IPS-15b (cell line): ENCODE results near the gene MEST.

Experiments
- H3K27me3 ChIP-seq: one replicate; pipeline ENCODE4 v1.6.1; 2013; ENCODE audit warnings: low read length; ENCODE audit not compliant: control insufficient read depth, insufficient read depth
- H3K36me3 ChIP-seq: one replicate; pipeline ENCODE4 v1.6.1; 2013; ENCODE audit warnings: low read length; ENCODE audit not compliant: control insufficient read depth, insufficient read depth
- H3K4me1 ChIP-seq: one replicate; pipeline ENCODE4 v1.6.1; 2013; ENCODE audit warnings: mild to moderate bottlenecking, low read length; ENCODE audit not compliant: control insufficient read depth, insufficient read depth
- H3K4me3 ChIP-seq: one replicate; pipeline ENCODE4 v1.5.1; 2013; ENCODE audit warnings: low read depth, low read length
- H3K9ac ChIP-seq: one replicate; pipeline ENCODE4 v1.6.1; 2013; ENCODE audit warnings: low read depth, mild to moderate bottlenecking, low read length
- H3K9me3 ChIP-seq: one replicate; pipeline ENCODE4 v1.6.1; 2013; ENCODE audit warnings: mild to moderate bottlenecking, low read length; ENCODE audit not compliant: control insufficient read depth, insufficient read depth

MEST gene

GRCh38 chr7:130486114-130486953 lies 5.6 kb upstream of the MEST start:
- no peaks in the 10 kb centered on the region for H3K9me3 ChIP-seq
- peak overlapping the region; percentile 73 for H3K9ac ChIP-seq
- H3K4me3 ChIP-seq = peak overlapping the region; percentile 86
- H3K36me3 ChIP-seq = no peaks in the 10 kb centered on the region
- peaks cover 11% of the 10 kb centered on the region for H3K27me3 ChIP-seq
- peaks cover 14% of the 10 kb centered on the region for H3K4me1 ChIP-seq

- H3K9me3 ChIP-seq = no peaks in the 10 kb centered on the region
- peaks cover 11% of the 10 kb centered on the region for H3K27me3 ChIP-seq
- H3K4me1 ChIP-seq = peaks cover 14% of the 10 kb centered on the region
- no peaks in the 10 kb centered on the region for H3K36me3 ChIP-seq
- H3K4me3 ChIP-seq = peak overlapping the region; percentile 86
- H3K9ac ChIP-seq = no peak overlapping the region
Observed at GRCh38 chr7:130486954-130487436, 4.9 kb upstream of the MEST start.

GRCh38 chr7:130488392-130489139 lies 3.3 kb upstream of the MEST start:
- no peaks in the 10 kb centered on the region for H3K9me3 ChIP-seq
- H3K4me3 ChIP-seq = no peak overlapping the region
- H3K27me3 ChIP-seq = peaks cover 23% of the 10 kb centered on the region
- no peaks in the 10 kb centered on the region for H3K36me3 ChIP-seq
- H3K9ac ChIP-seq = no peak overlapping the region
- peaks cover 14% of the 10 kb centered on the region for H3K4me1 ChIP-seq

DNA sequence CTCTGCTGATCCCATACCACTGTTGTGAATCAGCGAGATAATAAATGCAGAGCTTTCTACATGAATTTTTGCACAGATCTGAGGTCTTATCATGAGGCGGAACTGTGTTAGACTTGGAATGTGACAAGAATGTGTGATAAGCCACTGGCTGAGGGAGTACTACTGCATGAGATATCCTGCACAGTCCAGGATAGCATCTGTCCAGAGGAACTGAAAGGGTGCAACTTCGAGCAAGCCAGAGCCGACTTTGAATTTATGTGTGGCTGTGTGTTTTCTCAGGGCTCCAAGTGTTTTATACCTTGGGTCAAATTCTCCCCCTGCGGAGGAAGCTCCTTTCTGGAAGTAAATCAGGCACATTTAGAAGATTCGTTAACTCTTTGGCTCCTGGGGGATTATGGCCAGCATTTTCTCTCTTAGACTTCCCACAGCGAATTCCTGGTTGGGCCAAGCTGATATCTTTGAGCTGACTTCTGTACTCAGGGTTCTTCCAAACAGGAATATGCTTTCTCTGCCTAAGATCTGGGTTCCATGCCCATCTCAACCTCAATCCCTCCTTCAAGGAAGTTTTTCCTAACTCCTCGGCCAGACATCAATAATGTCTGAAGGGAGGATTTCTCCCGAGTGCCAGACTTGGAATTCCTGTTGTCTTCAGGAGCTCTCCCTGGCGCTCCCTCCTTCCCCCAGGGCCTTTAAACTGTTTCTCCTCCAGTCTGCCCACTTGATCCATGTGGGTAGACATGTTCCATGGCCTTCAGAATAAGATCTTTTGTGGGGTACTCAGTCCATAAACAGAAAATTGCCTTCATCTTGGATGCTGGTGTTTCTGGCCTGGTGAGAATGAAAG lies 2.5 kb upstream of the MEST start:
- Histone ChIP-seq H3K9ac (no peak overlapping the region), H3K4me1 (peaks cover 14% of the 10 kb centered on the region), H3K9me3 (no peaks in the 10 kb centered on the region), H3K4me3 (no peak overlapping the region), H3K27me3 (peaks cover 27% of the 10 kb centered on the region), H3K36me3 (no peaks in the 10 kb centered on the region)

DNA sequence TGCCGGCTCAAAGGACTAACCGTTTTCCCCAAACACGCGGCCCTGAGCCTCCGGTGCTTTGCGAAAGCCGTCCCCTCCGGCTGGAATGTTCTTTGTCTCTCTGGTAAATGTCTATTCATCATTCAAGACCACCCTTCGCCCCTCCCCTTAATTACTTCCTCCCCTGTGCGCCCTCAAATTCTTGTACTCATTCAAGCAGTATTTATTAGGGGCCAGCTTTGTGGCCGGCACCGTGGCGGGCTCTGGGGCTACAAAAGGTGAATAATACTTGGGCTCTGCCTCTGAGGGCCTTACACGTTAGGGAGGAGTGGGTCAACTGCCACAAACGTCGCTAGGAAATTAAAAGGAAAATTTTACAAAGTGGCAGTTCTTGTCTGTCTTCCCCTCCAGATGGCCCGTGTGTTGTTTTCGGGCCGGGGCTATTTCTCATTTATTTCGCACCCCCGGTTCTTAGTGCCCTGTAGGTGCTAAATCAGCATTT lies 1.5 kb upstream of the MEST start:
- H3K9ac ChIP-seq = no peak overlapping the region
- H3K4me3 ChIP-seq = peak overlapping the region; percentile 65
- H3K27me3 ChIP-seq = peaks cover 21% of the 10 kb centered on the region
- peaks cover 14% of the 10 kb centered on the region for H3K4me1 ChIP-seq
- H3K9me3 ChIP-seq = no peaks in the 10 kb centered on the region
- H3K36me3 ChIP-seq = no peaks in the 10 kb centered on the region

DNA sequence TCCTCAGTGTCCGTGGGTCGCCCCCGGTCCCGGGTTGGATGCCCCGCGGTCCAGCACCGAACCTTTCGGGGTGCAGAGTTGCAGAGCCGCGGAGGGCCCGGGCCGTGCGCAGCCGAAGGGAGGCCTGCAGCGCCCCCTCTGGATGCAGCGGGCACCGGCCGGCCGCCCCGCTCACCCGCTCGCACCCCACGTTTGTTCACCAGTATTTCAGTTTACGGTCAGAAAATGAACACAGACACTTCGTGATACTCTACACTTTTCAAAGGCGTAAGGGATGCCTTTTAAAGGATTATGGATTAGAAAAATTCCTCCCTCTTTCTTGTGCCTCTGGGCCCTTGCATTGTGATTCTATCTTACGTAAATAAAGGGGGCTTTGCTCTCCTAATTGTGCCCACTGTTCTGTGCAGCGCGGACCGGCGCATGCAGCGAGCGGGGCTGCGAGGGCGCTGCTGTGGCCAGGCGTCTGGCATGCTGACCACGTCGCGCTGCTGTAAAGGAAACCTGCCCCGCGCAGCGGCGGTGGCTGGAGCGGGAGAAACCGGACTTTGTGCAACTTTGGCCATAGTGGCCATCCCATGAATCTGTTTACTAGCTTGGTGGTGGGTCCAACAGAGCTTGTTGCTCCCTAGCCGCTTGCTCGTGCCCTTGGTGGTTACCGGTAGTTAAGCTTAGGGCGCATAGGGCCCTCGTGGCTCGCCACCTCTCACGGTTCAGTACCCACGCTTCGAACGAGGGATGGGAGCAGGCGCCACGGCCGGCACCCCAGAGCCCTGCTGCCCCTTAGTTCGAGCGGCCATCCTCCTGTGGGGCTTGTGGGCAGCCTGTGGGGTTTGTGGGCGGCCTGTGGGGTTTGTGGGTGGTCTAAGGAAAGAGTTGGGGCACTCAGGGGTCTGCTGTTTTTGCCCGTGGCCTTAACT lies 739 bp upstream of the MEST start:
- Histone ChIP-seq H3K9ac (no peak overlapping the region), H3K27me3 (peaks cover 17% of the 10 kb centered on the region), H3K9me3 (no peaks in the 10 kb centered on the region), H3K4me1 (peaks cover 14% of the 10 kb centered on the region), H3K36me3 (no peaks in the 10 kb centered on the region), H3K4me3 (peak overlapping the region; percentile 65)

- H3K36me3 ChIP-seq = no peaks in the 10 kb centered on the region
- H3K4me1 ChIP-seq = peaks cover 11% of the 10 kb centered on the region
- peak overlapping the region; percentile 65 for H3K4me3 ChIP-seq
- H3K9ac ChIP-seq = no peak overlapping the region
- H3K9me3 ChIP-seq = no peaks in the 10 kb centered on the region
- H3K27me3 ChIP-seq = peaks cover 17% of the 10 kb centered on the region
Observed at GRCh38 chr7:130492523-130493274, 814 bp downstream of the MEST start.

DNA sequence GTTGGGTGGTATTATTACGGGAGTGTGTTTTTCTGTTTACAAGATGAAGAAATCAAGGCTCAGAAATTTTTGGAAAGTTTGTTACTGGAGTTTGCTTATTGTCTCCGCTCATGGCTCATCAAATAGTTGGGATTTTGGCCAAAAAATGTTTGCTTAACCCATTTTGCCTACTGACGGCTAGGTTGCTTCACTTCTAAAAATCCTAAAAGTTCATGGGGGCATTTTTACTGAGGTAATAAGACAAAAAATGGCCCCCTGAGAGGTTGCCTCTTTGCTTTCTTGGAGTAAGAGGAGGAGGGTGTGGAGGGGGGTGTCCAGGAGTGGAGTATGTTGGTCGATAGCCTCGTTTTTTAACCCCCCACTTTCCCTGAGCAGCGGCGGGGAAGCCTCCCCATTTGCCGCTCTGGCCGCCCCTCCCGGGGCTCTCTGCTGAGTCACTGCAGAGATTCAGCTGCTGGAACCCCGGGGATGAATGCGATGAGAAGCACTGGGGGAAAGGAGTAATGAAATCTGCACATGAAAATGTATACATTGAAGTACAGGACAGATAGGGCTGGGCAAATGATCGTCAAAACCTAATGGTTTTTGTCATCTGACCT lies 1.5 kb downstream of the MEST start:
- no peaks in the 10 kb centered on the region for H3K9me3 ChIP-seq
- H3K36me3 ChIP-seq = no peaks in the 10 kb centered on the region
- no peak overlapping the region for H3K9ac ChIP-seq
- peak overlapping the region; percentile 65 for H3K4me3 ChIP-seq
- peaks cover 11% of the 10 kb centered on the region for H3K4me1 ChIP-seq
- peaks cover 17% of the 10 kb centered on the region for H3K27me3 ChIP-seq

- H3K4me3 ChIP-seq = no peak overlapping the region
Observed at GRCh38 chr7:130494431-130494858, 2.6 kb downstream of the MEST start.

DNA sequence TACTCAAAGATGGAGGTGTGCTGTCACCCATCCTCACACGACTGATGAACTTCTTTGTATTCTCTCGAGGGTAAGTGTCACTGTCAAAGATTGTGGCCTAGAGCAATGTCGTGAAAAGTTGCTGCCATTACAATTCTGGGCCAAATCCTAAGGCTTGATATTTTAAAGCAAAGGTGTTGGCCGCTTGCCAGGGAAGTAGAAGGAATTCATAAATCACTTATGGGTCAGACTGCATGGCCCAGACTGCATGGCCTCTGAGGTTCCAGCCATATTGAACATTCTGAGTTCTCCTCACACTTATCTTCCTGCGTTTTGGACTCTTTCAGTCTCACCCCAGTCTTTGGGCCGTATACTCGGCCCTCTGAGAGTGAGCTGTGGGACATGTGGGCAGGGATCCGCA lies 8.6 kb downstream of the MEST start:
- H3K9me3 ChIP-seq = no peaks in the 10 kb centered on the region
- no peaks in the 10 kb centered on the region for H3K27me3 ChIP-seq
- H3K36me3 ChIP-seq = peaks cover 18% of the 10 kb centered on the region
- no peaks in the 10 kb centered on the region for H3K4me1 ChIP-seq
- no peak overlapping the region for H3K4me3 ChIP-seq
- H3K9ac ChIP-seq = no peak overlapping the region

More at GRCh38 chr7:130494431-130494858, 2.6 kb downstream of the MEST start:
- peaks cover 3% of the 10 kb centered on the region for H3K4me1 ChIP-seq
- no peak overlapping the region for H3K9ac ChIP-seq
- H3K27me3 ChIP-seq = peaks cover 17% of the 10 kb centered on the region
- H3K36me3 ChIP-seq = no peaks in the 10 kb centered on the region
- no peaks in the 10 kb centered on the region for H3K9me3 ChIP-seq
